Measurements from ENCODE around the gene PRKAG2.

Gene PRKAG2

GRCh38 chr7:151724920-151725584 is 151.9 kb downstream of the PRKAG2 start:
- no peak for TF ChIP-seq CTCF (IDR thresholded peaks at IDR 0.05; ENCODE audit: low read depth, low read length)
- H3K4me3 ChIP-seq (ENCODE audit: low read depth, low read length): no peak overlapping the region

GRCh38 chr7:151724250-151724915 is 152.5 kb downstream of the PRKAG2 start:
- no peak for TF ChIP-seq CTCF (IDR thresholded peaks at IDR 0.05; ENCODE audit: low read depth, low read length)
- no peak overlapping the region for H3K4me3 ChIP-seq (ENCODE audit: low read depth, low read length)

- no peak for TF ChIP-seq CTCF (IDR thresholded peaks at IDR 0.05; ENCODE audit: low read depth, low read length)
- H3K4me3 ChIP-seq (ENCODE audit: low read depth, low read length): no peak overlapping the region
Measured at GRCh38 chr7:151723321-151723720, 153.6 kb downstream of the PRKAG2 start.

- TF ChIP-seq CTCF (IDR thresholded peaks at IDR 0.05; ENCODE audit: low read depth, low read length): no peak
- no peak overlapping the region for H3K4me3 ChIP-seq (ENCODE audit: low read depth, low read length)
Measured at GRCh38 chr7:151722533-151722932, 154.4 kb downstream of the PRKAG2 start.

GRCh38 chr7:151721694-151722093 is 155.2 kb downstream of the PRKAG2 start:
- no peak for TF ChIP-seq CTCF (IDR thresholded peaks at IDR 0.05; ENCODE audit: low read depth, low read length)
- no peak overlapping the region for H3K4me3 ChIP-seq (ENCODE audit: low read depth, low read length)

GRCh38 chr7:151721236-151721635 is 155.7 kb downstream of the PRKAG2 start:
- TF ChIP-seq CTCF (IDR thresholded peaks at IDR 0.05; ENCODE audit: low read depth, low read length): no peak
- no peak overlapping the region for H3K4me3 ChIP-seq (ENCODE audit: low read depth, low read length)

GRCh38 chr7:151720280-151720679 is 156.6 kb downstream of the PRKAG2 start:
- no peak for TF ChIP-seq CTCF (IDR thresholded peaks at IDR 0.05; ENCODE audit: low read depth, low read length)
- no peak overlapping the region for H3K4me3 ChIP-seq (ENCODE audit: low read depth, low read length)

Data from WI38 (cell line).